ENCODE data around the gene NUP188.

NUP188 gene

DNA sequence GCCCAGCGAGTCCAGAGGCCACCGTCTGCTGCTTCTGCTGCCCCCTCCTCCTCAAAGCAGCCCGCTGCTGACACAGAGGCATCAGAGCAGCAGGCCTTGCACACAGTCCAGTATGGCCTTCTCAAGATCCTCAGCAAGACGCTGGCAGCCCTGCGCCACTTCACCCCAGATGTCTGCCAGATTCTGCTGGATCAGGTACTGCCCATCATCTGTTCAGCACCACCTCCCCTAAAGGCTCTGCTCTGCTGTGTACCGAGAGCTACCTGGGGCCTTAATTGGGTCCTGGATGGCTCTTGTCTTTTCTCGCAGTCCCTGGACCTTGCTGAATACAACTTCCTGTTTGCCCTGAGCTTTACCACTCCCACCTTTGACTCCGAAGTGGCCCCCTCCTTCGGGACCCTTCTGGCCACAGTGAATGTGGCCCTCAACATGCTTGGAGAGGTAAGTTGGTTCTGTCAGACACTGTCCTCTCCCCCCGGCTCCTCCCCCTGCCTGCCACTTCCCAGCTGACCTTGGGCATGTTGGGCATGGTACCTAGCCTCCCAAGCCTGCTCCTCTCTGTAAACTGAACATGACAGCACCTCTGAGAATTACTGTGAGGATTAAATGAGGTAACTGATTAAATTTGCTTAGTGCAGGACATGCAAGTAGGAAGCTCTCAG is 58.0 kb downstream of the NUP188 start:
- POLR2A ChIA-PET: no interaction called here
- TF ChIP-seq, protein P1, sequence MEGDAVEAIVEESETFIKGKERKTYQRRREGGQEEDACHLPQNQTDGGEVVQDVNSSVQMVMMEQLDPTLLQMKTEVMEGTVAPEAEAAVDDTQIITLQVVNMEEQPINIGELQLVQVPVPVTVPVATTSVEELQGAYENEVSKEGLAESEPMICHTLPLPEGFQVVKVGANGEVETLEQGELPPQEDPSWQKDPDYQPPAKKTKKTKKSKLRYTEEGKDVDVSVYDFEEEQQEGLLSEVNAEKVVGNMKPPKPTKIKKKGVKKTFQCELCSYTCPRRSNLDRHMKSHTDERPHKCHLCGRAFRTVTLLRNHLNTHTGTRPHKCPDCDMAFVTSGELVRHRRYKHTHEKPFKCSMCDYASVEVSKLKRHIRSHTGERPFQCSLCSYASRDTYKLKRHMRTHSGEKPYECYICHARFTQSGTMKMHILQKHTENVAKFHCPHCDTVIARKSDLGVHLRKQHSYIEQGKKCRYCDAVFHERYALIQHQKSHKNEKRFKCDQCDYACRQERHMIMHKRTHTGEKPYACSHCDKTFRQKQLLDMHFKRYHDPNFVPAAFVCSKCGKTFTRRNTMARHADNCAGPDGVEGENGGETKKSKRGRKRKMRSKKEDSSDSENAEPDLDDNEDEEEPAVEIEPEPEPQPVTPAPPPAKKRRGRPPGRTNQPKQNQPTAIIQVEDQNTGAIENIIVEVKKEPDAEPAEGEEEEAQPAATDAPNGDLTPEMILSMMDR (IDR thresholded peaks at IDR 0.05; ENCODE audit: control extremely low read depth, extremely low read depth, low read depth, missing control alignments): no peak

DNA sequence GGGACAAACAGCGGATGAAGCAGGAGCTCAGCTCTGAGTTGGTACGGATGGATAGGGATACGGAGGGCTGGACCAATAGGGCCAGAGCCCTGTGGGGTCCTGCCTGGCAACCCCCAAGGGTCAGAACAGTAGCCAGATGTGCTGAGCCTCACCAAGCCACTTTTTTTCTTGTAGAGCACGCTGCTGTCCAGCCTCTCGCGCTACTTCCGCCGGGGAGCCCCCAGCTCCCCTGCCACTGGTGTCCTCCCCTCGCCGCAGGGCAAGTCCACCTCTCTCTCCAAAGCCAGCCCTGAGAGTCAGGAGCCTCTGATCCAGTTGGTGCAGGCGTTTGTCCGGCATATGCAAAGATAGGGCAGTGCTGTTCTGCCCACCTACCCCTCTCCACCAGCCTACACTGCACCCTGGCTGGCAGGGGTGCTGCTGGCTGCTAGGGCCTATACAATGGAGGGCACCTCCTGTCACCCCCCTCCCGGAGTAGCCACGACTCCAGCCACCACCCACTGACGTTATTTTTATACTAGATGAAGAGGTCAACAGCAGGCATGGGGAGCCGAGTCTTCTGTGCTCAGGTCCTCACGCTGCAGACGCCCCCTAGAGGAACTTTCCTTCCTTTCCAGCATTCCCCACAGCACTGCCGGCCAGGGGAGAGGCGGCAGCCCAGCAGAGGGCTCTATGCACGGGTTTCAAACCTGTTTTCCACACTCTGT is 59.0 kb downstream of the NUP188 start:
- POLR2A ChIA-PET: no interaction called here
- TF ChIP-seq, protein P1 (IDR thresholded peaks at IDR 0.05; ENCODE audit: control extremely low read depth, extremely low read depth, low read depth, missing control alignments): peak; percentile 73
- DNase-seq (ENCODE audit: extremely low spot score): peak; percentile 84
- CTCF ChIA-PET: interaction anchor here (1.1 to 4.1 kb wide), 13 partner anchors 9 to 52 kb away, joined by 3 to 22 read pairs (median 6); partner anchors contain the start of gene SH3GLB2

More for the DNA sequence above, 58.0 kb downstream of the NUP188 start:
- no peak for DNase-seq (ENCODE audit: extremely low spot score)
- CTCF ChIA-PET: interaction anchor here (1.1 to 3.1 kb wide), 9 partner anchors 8 to 51 kb away, joined by 3 to 17 read pairs (median 6); partner anchors contain the start of gene SH3GLB2

GRCh38 chr9:129007035-129007765 is 59.7 kb downstream of the NUP188 start:
- no peak for DNase-seq (ENCODE audit: extremely low spot score)
- ChIA-PET POLR2A (no interaction called here), CTCF (interaction anchor here (1.8 to 4.1 kb wide), 5 partner anchors 10 to 23 kb away, joined by 4 to 22 read pairs (median 7); partner anchors contain the start of gene SH3GLB2)

DNA sequence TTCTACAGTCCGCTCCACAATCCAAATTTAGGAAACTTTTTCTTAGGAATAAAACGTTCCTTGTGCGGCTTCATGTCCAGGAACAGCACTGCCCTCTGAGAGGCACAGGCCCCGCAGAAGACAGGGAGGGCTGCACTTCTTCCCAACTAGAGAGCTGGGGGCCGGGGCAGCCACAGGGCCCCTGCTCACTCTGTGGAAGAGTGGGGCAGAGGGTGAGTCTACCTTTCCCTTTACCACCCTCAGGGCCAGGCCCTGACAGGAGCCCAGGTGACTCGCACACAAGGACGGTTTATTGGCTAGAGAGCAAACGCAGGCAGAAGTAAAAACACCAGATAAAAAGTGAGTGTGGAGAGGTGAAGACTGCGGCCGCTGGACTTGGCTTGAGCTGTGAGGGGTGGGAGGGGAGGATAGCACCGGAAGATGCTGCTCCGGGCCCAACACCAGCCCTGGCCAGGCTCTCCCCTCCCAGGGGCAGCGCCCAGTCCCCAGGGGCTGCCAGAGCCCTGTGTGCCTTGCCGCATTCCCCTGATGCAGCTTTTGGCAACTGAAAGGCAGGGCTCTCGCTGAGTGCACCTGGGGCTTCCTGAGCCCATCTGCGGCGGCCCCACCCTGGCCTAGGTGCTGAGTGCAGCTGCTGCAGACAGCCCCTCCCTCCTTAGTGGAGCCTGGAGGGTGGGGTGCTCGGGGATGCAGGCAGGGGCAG is 60.4 kb downstream of the NUP188 start:
- TF ChIP-seq, protein P1 (IDR thresholded peaks at IDR 0.05; ENCODE audit: control extremely low read depth, extremely low read depth, low read depth, missing control alignments): no peak
- POLR2A ChIA-PET: no interaction called here
- CTCF ChIA-PET: interaction anchor here (1.1 to 4.1 kb wide), 5 partner anchors 12 to 22 kb away, joined by 4 to 22 read pairs (median 6); partner anchors contain the start of gene SH3GLB2
- no peak for DNase-seq (ENCODE audit: extremely low spot score)

More at GRCh38 chr9:129007035-129007765, 59.7 kb downstream of the NUP188 start:
- TF ChIP-seq, protein P1 (IDR thresholded peaks at IDR 0.05; ENCODE audit: control extremely low read depth, extremely low read depth, low read depth, missing control alignments): no peak

GRCh38 chr9:129008469-129008965 is 61.0 kb downstream of the NUP188 start:
- POLR2A ChIA-PET: no interaction called here

More at GRCh38 chr9:129008469-129008965, 61.0 kb downstream of the NUP188 start:
- CTCF ChIA-PET: interaction anchor here (1.1 to 4.1 kb wide), 4 partner anchors 12 to 20 kb away, joined by 4 to 22 read pairs (median 7); partner anchors contain the start of gene SH3GLB2
- TF ChIP-seq, protein P1 (IDR thresholded peaks at IDR 0.05; ENCODE audit: control extremely low read depth, extremely low read depth, low read depth, missing control alignments): no peak
- no peak for DNase-seq (ENCODE audit: extremely low spot score)

Data from GM10248 (cell line).